Esophagus muscularis mucosa (tissue), 4 donors: Measurements from ENCODE around the gene OR2F1.

ENCODE experiments used
- EP300 ChIP-seq: sonication (generic); formaldehyde crosslinking; IDR thresholded peaks from one replicate; pipeline ENCODE4 v1.6.1; 2017; ENCODE audit warnings: antibody characterized with exemption
- POLR2A ChIP-seq: fragments of 450-650 bp; IDR thresholded peaks from one replicate; pipeline ENCODE4 v1.6.1; 2017; ENCODE audit warnings: antibody characterized with exemption, moderate library complexity, mild to moderate bottlenecking, low read depth
- POLR2AphosphoS5 ChIP-seq, 2 donors: sonication (generic); formaldehyde crosslinking; IDR thresholded peaks; one replicate each; pipeline ENCODE4 v1.6.1; 2017; ENCODE audit warnings: antibody characterized with exemption in 2 of 2
- TF ChIP-seq, protein P1 (sequence below), 3 experiments: fragments of 200-600 bp in 2 of 3; fragments of 450-650 bp in 1 of 3; sonication (generic) in 2 of 3; IDR thresholded peaks; one replicate each; pipeline ENCODE4 v1.5.1; 2017 to 2019; ENCODE audit warnings: antibody characterized with exemption in 3 of 3, mild to moderate bottlenecking in 2 of 3, moderate library complexity in 1 of 3

DNA sequence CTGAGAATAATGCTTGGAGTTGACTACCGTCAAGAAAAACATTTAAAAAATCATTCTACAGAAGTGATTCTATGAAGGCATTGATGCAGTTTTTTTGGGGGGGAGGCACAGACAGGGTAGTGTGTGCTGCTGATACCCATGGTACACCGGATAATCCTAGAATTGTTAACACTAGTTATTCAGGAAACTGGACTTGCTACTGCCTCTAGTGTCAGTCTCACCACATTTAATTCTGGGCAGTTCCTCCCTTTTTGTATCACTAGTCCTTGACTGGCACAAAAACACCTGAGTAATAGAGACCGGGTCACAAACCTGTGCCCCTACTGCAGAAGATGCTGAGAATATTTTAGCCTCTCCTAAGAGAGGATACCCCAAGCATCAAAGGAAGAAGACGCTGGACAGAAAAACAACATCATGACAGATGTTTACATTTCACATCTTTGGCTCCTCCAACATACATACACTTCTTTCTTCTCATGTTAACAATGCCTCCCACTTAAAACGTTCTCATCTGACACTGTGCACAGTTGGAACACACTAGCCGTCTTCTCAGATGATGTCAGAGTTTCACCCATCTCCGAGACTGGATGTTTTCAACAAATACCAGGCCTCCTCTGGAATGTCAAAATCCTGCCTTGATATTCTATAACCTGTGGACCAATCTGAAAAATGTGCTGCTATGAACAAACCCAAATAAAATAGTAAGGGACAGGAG, 39.5 kb upstream of the OR2F1 start:
- TF ChIP-seq POLR2A (no peak), POLR2AphosphoS5 (IDR thresholded peaks at IDR 0.05) (no peak), EP300 (no peak)
- TF ChIP-seq, protein P1, sequence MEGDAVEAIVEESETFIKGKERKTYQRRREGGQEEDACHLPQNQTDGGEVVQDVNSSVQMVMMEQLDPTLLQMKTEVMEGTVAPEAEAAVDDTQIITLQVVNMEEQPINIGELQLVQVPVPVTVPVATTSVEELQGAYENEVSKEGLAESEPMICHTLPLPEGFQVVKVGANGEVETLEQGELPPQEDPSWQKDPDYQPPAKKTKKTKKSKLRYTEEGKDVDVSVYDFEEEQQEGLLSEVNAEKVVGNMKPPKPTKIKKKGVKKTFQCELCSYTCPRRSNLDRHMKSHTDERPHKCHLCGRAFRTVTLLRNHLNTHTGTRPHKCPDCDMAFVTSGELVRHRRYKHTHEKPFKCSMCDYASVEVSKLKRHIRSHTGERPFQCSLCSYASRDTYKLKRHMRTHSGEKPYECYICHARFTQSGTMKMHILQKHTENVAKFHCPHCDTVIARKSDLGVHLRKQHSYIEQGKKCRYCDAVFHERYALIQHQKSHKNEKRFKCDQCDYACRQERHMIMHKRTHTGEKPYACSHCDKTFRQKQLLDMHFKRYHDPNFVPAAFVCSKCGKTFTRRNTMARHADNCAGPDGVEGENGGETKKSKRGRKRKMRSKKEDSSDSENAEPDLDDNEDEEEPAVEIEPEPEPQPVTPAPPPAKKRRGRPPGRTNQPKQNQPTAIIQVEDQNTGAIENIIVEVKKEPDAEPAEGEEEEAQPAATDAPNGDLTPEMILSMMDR (IDR thresholded peaks at IDR 0.05), result no peak
